Hematopoietic multipotent progenitor cell treated with erythropoietin and hydrocortisone succinate and interleukin-3 and kit ligand, for 17 days (in vitro differentiated cells): Measurements from ENCODE around the gene LAMA3.

Experiments
- DNase-seq: peaks from one replicate; pipeline ENCODE4 v3.0.0-alpha.2; 2015; ENCODE audit warnings: low spot score

The LAMA3 gene

DNA sequence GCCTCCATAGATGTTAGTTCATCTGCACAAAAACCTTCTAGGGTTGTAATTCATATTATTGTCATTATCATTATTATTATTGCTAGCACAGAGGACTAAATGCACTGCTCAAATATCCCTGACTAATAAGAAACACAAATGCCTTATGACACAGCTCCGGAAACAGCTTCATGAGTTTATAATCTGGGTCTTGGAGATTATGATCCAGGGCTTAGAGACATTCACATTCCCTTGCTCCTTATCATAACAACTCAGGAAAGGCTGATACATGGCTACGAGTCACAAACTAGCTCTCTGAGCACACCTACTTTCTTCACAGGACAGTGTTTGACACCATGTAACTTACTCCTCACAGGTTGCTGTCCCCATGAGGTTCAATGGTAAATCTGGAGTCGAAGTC, 223.1 kb downstream of the LAMA3 start:
- DNase-seq, result no peak

DNA sequence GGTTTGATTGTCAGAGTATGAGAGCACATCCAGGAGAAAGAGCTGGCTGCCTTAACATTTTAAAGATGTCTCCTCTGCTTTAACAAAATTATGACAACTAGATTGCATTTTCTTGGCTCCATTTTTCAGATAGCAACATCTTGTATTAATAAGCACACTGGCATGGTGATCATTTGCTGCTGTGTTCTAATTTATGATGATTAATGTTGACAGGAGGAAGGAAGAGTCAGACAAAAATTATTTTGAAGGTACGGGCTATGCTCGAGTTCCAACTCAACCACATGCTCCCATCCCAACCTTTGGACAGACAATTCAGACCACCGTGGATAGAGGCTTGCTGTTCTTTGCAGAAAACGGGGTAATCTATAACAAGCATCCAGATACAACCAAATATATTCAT, 227.1 kb downstream of the LAMA3 start:
- DNase-seq, result no peak

DNA sequence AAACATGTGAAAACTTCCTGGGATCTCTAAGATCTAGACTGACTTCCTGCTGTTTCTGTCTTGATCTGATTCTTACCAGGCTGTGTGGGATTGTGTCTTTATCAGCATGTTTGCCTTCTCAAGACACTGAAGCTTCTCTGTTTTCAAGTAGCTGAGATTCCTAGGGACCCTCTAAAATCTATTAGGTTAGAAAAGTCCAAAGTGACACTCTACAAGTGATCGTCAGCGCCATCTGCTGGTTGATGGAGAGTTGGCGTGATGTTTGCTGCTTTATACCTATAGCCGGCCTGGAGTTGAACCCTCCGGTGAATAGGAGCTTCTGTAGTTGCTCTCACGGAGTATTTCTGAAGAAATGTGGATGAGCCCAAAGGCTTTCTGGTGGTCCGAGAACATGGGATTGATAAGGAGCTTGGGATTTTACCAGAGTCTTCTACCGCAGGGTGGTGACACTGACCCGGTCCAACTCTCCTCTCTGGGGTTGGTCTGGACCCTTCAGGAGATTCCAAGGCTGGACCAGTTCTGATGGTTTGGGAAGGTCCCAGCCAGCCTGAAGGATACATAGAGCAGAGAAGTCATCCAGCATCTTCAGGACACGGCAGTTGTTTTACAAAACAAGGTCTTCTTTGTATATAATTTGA, 229.3 kb downstream of the LAMA3 start:
- peak; percentile 51 for DNase-seq

DNA sequence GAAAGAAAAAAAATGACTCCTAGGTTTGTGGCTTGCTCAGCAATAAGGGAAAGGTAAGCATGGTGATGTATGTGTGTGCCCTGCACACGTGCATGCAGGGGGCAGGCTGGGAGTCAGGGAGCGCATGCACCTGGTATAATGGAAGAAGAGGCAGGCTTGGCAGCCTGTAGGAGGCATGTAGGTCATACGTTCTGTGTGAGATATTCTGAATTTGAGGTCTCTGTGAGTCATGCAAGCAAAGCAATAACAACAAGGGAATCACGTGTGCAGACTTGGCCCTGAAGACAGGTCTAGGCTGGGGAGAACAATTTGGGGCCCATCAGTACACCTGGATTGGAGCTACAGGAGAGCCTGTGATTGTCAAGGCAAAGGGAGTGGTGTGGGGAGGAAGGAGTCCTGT, 230.8 kb downstream of the LAMA3 start:
- no peak for DNase-seq

DNA sequence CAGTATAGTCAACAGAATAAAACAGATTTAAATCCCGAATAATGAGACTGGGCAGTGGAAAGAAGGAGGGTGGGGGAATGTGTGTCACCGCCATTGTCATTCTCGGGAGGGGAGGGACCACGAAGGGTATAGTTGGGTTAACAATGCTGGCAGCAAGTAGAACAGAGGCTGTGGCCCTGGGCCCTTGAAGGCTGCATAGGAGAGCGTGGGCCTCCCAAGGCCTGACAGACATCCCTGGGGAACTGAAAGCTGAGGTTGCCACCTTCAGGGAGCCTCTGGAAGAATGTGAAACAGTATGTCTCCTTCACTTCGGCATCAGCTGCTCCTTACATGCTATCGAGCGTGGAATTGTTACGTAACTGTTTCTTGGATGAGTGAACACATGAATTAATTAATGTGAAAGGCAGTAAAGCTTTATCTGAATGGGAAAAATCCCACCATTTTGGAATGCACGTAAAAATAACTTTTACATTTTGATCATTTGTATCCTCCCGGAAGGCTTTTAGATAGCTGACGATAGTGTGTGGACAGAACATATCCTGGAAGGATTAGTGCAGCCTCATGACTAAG, 232.5 kb downstream of the LAMA3 start:
- DNase-seq, result no peak

DNA sequence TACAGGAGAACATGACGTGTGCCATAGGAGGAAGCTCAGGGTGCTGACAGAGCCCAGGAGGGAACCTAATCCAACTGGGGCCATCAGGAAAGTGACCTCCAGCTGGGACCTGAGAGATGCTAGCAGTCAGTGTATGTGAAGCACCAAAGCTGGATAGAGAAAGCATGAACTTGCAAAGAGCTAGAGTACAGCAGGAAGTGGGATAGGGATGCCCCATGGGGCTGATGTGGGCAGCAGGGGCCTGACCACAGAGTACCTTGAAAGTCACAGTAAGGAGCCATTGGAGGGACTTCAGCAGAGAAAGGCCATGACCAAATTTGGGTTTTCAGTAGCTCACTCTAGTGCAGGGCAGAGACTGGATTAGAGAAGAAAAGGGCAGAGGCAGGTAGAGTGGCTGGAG, 233.7 kb downstream of the LAMA3 start:
- DNase-seq, result no peak

DNA sequence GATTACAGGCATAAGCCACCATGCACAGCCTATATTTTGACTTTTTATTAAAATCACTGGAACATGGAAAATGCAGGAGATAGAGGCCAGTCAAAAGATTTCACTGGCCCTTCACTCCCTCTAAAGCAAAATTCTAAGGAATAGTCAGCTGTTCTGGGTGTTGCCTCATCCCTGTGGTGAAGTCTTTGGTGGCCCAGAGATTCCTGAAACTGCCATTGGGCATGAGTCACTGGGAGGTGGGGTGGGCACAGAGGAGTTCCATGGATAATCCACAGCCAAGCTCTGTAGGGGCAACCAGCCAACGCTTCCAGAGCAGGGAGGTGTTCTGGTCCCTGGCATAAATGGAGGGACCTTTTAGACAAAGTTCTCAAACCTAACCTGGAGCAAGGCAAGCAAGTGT, 235.6 kb downstream of the LAMA3 start:
- no peak for DNase-seq

DNA sequence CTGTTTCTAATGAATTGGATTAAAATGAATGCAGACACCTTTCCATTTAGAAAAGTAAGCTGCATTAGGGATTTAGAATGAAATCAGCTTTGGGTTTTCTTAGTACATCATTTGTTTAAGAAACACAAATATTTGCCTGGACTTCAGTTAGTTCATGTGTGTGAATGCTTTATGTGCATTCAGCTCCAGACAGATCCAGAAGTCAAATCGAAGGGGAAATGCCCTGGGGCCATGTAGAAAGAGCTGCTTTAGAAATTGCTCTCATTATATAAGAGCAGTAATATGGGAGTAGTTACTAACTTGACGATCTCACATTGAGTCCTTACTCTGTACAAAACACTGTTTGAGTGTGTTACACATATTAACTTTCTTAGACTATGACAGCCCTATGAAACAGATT, 237.3 kb downstream of the LAMA3 start:
- DNase-seq, result no peak

DNA sequence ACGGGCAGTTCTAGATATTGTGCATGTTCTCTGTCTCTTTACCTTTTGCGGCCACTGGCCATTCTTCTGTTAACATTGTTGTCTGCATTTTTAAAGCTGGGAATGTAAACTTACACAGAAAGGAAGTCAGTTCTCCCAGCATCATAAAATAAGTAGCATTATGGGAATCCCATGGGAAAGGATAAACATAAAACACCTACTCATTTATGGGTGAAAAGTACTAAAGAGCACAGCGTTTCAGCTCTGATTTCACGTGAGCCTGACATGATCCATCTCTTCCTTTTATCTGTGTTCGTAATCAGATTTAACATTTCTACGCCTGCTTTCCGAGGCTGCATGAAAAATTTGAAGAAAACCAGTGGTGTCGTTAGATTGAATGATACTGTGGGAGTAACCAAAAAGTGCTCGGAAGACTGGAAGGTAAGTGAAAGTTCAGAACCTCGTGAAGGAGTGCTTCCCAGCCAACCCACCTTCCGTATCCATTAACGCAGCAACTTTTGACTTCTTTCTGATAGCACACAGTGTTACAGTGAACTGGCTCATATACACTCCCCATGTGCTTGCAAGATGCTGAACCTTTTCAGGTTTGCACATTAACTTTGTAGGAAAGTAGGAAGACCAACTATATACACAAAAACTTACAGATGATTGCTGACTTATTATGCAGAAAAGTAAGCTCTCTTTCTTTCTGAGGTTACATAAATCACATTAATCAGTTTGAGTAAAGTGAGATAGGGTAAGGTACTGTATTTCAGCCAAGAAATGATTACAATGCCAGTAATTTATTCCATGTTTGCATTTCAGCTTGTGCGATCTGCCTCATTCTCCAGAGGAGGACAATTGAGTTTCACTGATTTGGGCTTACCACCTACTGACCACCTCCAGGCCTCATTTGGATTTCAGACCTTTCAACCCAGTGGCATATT, 238.8 kb downstream of the LAMA3 start:
- DNase-seq, result no peak

DNA sequence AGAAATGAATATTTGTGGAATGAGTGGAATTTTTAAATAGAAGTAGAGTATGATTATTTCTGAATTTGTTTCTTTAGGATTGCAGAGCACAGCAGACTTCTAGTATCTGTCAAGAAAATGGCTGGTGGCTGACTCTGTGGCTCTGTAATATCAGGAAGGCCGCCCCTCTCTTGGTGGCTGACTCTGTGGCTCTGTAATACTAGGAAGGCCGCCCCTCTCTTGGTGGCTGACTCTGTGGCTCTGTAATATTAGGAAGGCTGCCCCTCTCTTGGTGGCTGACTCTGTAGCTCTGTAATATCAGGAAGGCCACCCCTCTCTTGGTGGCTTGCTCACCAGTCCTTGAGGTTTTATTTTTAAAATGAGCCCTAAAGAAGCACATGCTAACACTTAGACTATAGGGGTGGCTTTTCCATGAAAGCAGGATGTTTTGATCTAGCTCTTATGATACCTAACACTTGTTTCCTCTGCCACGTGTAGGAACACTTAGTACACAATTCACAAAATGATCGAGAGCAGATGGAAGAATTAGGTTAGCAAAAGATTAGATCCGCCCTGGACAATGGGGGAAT, 240.2 kb downstream of the LAMA3 start:
- no peak for DNase-seq

DNA sequence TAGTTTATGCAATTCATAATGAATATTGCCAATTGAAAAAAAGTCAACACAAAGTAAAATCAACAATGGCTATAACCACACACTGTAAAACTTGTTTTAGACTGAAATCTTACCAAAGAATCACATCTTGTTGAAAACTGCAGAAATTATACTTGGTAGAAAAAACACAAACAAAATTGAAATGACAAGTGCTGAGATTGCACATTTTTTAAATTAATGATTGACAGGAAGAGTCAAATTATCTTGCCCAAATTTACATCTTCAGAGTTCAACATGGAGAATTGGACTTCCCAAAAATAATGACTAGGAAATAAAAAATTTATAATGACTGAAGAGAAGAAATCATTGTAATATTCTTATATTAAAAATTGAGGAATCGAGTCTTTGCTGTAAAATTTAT, 240.7 kb downstream of the LAMA3 start:
- no peak for DNase-seq

DNA sequence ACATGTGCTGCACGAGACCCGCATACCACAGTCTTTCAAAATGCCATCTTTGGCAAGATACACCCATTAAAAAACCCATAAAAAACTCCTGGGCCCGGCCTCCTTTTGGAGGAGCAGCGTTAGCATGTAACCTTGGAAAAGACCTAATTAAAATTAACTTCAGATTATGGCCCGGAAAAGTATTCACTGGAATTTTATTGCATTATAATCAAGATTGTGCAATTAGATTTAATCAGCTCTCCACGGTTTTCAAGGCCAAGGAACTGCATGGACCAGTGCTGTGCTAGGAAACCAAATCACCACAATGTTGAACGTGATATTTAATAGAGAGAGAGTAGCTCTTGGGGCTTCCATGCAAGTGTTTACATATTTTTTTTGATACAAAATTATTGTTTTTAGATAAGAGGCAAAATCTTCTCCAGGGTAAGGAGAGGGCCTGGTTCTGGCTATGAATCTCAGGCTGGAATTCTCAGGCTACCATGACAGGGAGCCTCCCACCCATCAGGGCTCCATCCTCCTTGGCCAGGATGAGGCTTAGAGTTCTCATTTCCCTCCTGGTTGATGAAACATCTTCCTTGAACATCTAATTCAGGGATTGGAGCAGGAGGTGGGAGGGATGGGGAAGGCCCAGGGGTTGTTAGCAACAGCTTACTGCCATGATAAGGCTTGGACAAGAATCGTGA, 243.3 kb downstream of the LAMA3 start:
- DNase-seq, result no peak

DNA sequence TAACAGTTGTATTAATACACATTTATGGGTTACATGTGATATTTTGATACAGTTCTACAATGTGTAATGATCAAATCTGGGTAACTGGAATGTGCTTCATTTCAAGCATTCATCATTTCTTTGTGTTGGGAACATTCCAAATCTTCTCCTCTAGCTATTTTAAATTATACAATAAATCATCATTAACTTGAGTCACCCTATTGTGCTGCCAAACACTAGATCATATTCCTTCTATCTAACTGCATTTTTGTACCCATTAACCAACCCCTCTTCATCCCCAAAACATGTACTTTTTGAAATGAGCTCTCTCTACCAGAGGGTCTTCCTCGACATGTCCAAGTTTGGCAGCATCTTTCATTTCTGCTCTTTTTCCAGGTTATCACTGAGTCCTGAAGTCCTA, 244.2 kb downstream of the LAMA3 start:
- DNase-seq, result no peak

DNA sequence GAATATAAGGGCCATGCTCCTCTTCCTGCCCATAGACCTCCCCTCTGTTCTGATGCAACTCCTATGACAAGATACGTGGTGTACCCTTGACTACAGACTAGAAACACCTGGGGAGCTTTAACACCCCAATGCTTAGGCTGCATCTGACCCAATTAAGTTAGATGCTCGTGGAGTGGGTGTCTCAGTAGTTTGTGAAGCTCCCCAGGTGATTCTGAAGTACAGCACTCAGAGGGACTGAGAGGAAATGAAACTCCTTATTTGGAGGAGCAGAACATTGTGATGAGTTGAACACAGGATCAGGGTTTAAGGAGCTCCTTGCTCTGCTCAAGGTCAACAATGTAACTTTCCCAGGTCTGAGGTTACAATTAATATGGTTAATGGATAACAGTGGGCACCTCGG, 245.0 kb downstream of the LAMA3 start:
- DNase-seq, result no peak

DNA sequence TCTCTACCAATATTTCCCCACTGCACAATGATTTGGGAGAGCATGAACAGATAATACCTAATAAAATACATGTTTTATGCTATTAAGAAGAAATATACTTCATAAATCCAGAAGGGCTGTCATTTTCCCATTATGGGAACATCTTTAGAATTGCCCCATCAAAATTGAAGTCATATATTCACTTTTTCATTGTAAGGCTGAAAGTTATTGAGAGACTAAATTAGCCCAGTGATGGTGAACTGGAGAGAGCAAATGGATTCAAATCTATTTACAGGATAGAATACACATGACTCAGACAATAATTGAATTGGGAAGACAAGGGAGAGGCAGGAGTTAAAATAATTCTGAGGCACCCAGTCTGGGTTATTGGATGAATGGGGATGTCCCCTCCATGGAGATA, 245.6 kb downstream of the LAMA3 start:
- DNase-seq, result no peak

DNA sequence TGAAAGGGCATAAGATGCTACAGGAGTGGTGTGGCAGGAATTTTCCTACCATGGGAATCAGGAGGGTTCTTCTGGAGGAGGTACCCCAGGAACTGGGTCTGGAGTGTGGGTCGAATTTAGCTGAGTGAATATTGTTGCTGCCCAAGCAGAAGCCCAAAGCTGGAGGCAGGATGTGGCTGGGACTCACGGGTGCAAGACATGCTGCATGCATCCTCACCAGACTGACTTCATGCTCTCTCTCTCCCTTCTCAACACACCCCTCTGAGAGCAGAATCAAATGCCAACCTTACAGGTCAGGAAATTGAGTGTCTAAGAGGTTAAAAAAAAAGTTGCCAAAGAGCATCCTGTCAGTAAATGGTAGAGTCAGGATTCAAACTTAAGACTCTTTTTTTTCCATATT, 246.6 kb downstream of the LAMA3 start:
- DNase-seq, result no peak

DNA sequence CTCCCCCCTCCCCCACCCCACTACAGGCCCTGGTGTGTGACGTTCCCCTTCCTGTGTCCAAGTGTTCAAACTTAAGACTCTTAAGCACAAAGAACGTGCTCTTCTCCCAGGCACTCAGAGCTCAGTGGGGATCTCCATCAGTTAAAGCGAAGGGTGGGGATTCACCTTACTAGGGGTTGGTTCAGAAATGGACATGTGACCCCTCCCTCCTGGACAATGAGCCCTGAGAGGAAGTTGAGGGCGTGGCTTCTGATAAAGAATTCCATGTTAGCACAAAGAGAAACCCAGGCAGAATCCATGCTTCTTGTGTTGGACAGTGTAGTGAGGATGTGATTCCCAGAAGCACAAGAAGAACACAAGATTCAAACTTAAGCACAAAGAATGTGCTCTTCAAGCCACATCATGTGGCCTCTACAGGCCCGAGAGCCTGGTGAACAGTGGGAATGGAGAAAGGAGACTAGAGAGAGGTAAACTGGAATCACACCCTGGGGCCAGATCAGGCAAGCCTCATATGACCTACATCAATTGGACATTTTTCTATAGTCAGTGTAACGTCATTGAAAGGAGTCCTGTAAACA, 247.2 kb downstream of the LAMA3 start:
- no peak for DNase-seq

DNA sequence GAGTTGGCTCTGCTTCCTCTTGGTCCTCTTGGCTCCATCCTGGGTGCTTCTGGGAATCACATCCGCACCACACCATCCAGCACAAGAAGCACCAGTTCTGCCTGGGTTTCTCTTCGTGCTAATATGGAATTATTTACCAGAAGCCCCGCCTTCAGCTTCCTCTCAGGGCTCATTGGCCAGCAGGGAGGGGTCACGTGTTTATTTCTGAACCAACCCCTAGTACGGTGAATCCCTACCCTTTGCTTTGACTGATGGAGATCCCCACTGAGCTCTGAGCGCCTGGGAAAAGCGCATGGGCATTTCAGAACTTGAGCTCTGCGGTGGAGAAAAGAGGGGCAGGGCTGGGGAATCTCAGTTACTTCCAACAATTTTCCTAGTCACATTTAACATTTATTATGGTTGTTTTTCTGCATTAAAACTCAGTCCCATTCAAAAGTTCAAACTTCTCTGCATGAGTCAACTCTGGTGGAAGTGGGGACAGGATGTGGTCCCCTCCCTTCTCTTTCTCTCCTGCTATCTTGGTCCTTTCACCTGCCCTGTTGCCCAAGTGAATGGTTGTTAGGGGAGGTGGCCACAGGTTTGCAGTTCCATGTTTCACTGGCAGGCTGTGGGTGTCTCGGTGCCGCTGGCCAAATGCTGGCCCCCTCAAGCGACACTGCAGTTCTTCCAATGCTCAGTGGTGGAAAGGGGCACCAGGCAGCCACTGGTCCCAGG, 248.9 kb downstream of the LAMA3 start:
- DNase-seq, result no peak

DNA sequence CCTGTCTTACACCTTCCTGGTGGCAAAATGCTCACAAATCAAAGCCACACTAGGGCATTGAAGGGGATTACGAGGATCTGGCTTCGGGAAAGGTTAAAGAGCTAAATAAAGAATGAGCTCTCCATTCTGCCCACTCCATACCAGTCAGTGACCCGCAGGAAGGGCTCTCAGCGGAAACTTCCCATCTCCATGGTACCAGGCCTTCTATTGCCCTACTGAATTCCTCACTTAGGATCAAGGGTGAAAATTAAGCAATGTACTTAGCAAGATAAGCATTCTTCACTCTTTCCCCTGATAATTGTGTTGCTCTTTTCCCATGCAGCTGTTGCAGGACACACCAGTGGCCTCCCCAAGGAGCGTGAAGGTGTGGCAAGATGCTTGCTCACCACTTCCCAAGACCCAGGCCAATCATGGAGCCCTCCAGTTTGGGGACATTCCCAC, 249.7 kb downstream of the LAMA3 start:
- no peak for DNase-seq

DNA sequence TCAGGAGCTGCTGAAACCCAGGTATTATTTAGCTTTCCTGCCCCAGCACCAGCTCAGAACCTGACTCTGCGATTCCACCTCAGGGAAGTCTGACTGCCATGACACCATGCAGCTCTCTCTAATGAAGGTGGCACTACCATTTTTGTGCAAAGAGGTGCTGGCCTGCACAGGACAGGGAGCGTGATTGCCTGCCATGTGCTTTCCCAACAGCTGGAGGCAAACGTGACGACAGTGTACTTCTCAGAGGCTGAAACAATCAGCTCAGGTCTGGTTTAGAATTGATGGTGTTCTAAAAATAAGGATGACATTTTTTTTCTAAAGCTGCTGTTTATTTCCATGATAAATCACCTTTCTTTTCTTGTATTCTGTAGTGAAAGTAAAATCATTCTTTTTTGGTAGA, 250.1 kb downstream of the LAMA3 start:
- no peak for DNase-seq

DNA sequence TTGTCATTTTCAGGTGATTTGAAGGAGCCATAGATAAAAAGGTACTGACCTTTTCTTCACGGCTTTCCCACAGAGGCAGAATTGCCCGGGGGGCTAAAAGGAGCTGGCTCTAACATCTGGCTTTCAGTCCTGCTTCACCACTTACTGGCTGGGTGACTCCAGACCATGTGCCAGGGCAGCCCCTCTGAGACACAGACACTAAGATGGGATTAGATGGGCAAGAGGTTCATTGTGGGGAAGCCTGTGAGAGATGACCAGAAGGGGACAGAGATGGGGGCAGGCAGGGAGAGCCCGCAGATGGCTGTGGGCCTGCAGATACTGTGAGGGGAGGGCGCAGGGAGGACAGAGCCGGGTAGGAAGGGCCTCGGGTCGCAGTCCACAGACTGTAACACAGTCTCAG, 250.6 kb downstream of the LAMA3 start:
- no peak for DNase-seq
